ENCODE results near the gene RSBN1L.

DNA sequence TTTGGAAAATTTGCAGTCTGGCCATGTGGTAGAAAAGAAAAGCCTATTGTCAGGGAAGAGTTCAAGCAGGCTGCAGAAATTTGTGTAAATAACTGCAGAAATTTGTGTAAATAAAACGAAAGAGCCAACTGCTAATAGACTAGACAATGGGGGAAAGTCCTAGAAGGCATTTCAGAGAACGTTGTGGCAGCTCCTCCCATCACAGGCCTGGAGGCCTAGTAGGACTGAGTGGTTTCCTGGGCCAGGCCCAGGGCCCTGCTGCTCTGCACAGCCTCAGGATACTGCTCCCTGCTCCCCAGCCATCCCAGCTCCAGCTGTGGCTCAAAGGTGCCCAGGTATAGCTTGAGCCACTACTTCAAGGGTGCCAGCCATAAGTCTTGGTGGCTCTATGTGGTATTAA, 50.9 kb downstream of the RSBN1L start:
- no peak for TF ChIP-seq POLR2A (IDR thresholded peaks at IDR 0.05; ENCODE audit: low read length)
- TF ChIP-seq GATA1 (IDR thresholded peaks at IDR 0.05; ENCODE audit: low read depth, low read length), result no peak
